Liver (tissue), 9 donors: Measurements from ENCODE around the gene C3orf80. TPM values are rescaled to one million over a fixed set of nuclear protein-coding genes. Genes with fewer than 3 reads are reported as not detected.
"Not testable (repeated sequence)": the region's sequence is repeated elsewhere in the genome, so short reads cannot be mapped to it uniquely, and the experiment has no call there.

Experiments used
- DNase-seq: peaks from one replicate; pipeline ENCODE4 v3.0.0-alpha.2; 2017; ENCODE audit warnings: low spot score
- H3K27ac ChIP-seq, 2 donors: one replicate each; pipeline ENCODE4 v1.7.0; 2013; ENCODE audit warnings: inconsistent platforms in 2 of 2, low read length in 2 of 2, control low read depth in 1 of 2, low read depth in 1 of 2, mild to moderate bottlenecking in 1 of 2
- H3K27me3 ChIP-seq, 4 donors: one replicate each; pipeline versions ENCODE4 v1.6.1 to v1.7.0; 2013; ENCODE audit warnings: low read length in 3 of 4, inconsistent platforms in 1 of 4, mild to moderate bottlenecking in 1 of 4, moderate library complexity in 1 of 4; ENCODE audit not compliant: control insufficient read depth in 4 of 4, insufficient read depth in 4 of 4
- H3K36me3 ChIP-seq, 4 donors: one replicate each; pipeline versions ENCODE4 v1.6.1 to v1.7.0; 2013; ENCODE audit warnings: low read length in 3 of 4, mild to moderate bottlenecking in 3 of 4, low read depth in 1 of 4, moderate library complexity in 1 of 4; ENCODE audit not compliant: control insufficient read depth in 4 of 4, insufficient read depth in 3 of 4
- H3K4me1 ChIP-seq, 4 donors: one replicate each; pipeline versions ENCODE4 v1.6.1 to v1.7.0; 2013; ENCODE audit warnings: low read length in 3 of 4, mild to moderate bottlenecking in 3 of 4, moderate library complexity in 1 of 4; ENCODE audit not compliant: control insufficient read depth in 4 of 4, insufficient read depth in 4 of 4
- H3K4me3 ChIP-seq, 3 donors: one replicate each; pipeline versions ENCODE4 v1.6.1 to v1.7.0; 2013; ENCODE audit warnings: low read length in 3 of 3, control low read depth in 1 of 3, low read depth in 1 of 3, mild to moderate bottlenecking in 1 of 3
- H3K9ac ChIP-seq, 2 donors: one replicate each; pipeline ENCODE4 v1.7.0; 2013; ENCODE audit warnings: low read length in 2 of 2, mild to moderate bottlenecking in 2 of 2, moderate library complexity in 2 of 2, control low read depth in 1 of 2, low read depth in 1 of 2
- H3K9me3 ChIP-seq, 4 donors: one replicate each; pipeline versions ENCODE4 v1.6.1 to v1.7.0; 2013; ENCODE audit warnings: low read length in 3 of 4; ENCODE audit not compliant: control insufficient read depth in 4 of 4
- FOXA1 ChIP-seq: IDR thresholded peaks from 2 replicates; pipeline ENCODE4 v1.6.1; 2016; ENCODE audit warnings: antibody characterized with exemption
- FOXA2 ChIP-seq: IDR thresholded peaks from 2 replicates; pipeline ENCODE4 v1.6.1; 2016; ENCODE audit warnings: antibody characterized with exemption
- GABPA ChIP-seq, 2 donors: IDR thresholded peaks in 1 of 2; conservative IDR thresholded peaks in 1 of 2; 2 replicates each; pipeline ENCODE4 v1.6.1; 2016; ENCODE audit warnings: antibody characterized with exemption in 2 of 2, mild to moderate bottlenecking in 1 of 2, moderate library complexity in 1 of 2
- HNF4A ChIP-seq, 2 donors: conservative IDR thresholded peaks; 2 replicates each; pipeline ENCODE4 v1.6.1; 2016; ENCODE audit warnings: antibody characterized with exemption in 2 of 2, mild to moderate bottlenecking in 2 of 2
- HNF4G ChIP-seq: IDR thresholded peaks from 2 replicates; pipeline ENCODE4 v1.6.1; 2016; ENCODE audit warnings: antibody characterized with exemption
- JUND ChIP-seq, 2 donors: IDR thresholded peaks; 2 replicates each; pipeline ENCODE4 v1.6.1; 2016; ENCODE audit warnings: antibody characterized with exemption in 2 of 2
- NR2F2 ChIP-seq: IDR thresholded peaks from 2 replicates; pipeline ENCODE4 v1.6.1; 2016; ENCODE audit warnings: antibody characterized with exemption
- RAD21 ChIP-seq, 2 donors: IDR thresholded peaks; 2 replicates each; pipeline ENCODE4 v1.6.1; 2016; ENCODE audit warnings: antibody characterized with exemption in 2 of 2, mild to moderate bottlenecking in 2 of 2
- RXRA ChIP-seq, 2 donors: IDR thresholded peaks; 2 replicates each; pipeline ENCODE4 v1.6.1; 2017 to 2018; ENCODE audit warnings: antibody characterized with exemption in 2 of 2, mild to moderate bottlenecking in 1 of 2
- SP1 ChIP-seq: IDR thresholded peaks from 2 replicates; pipeline ENCODE4 v1.6.1; 2018; ENCODE audit warnings: antibody characterized with exemption, mild to moderate bottlenecking
- TAF1 ChIP-seq: conservative IDR thresholded peaks from 2 replicates; pipeline ENCODE4 v1.6.1; 2016; ENCODE audit warnings: antibody characterized with exemption, mild to moderate bottlenecking
- YY1 ChIP-seq: IDR thresholded peaks from 2 replicates; pipeline ENCODE4 v1.6.1; 2016; ENCODE audit warnings: antibody characterized with exemption, mild to moderate bottlenecking
- WGBS: extraction: QIAGEN DNeasy Blood & Tissue Kit; methylation state at CpG from one replicate; pipeline ENCODE4 v1.1.7; 2013; 5-methylcytosine and 5-hydroxymethylcytosine counted together
- polyA plus RNA-seq, 2 donors: library from polyadenylated mRNA; stranded (reverse) in 1 of 2; unstranded in 1 of 2; fragments of 200-250 nt in 1 of 2; fragments of >200 nt in 1 of 2; fragmentation: Nextera tagmentation in 1 of 2; extraction: Ambion mirVana in 1 of 2; gene quantifications; one replicate each; pipeline versions ENCODE4 v1.2.1 to v1.2.3, GENCODE V29; 2013 to 2015
- total RNA-seq, 2 donors: library from RNA; depleted of rRNA; stranded (reverse); fragments of >200 nt; gene quantifications; one replicate each; pipeline ENCODE4 v1.2.3, GENCODE V29; 2014
- TF ChIP-seq, protein P1 (sequence below): IDR thresholded peaks from 2 replicates; pipeline ENCODE4 v1.6.1; 2016; ENCODE audit warnings: antibody characterized with exemption
- TF ChIP-seq, protein P2 (sequence below): IDR thresholded peaks from 2 replicates; pipeline ENCODE4 v1.6.1; 2016; ENCODE audit warnings: antibody characterized with exemption
- TF ChIP-seq, protein P3 (sequence below): fragments of 150-350 bp; IDR thresholded peaks from 2 replicates; pipeline ENCODE4 v1.5.1; 2017; ENCODE audit warnings: improper control_type of control experiment, low read depth, low read length; ENCODE audit not compliant: missing input control
- TF ChIP-seq, protein P4 (sequence below): IDR thresholded peaks from 2 replicates; pipeline ENCODE4 v1.6.1; 2016; ENCODE audit warnings: antibody characterized with exemption
- TF ChIP-seq, protein P5 (sequence below): IDR thresholded peaks from 2 replicates; pipeline ENCODE4 v1.6.1; 2016; ENCODE audit warnings: antibody characterized with exemption, mild to moderate bottlenecking
- donor health status: healthy.
- donor health status: healthy.
- donor health status: healthy.
- donor health status: healthy.
- donor health status: healthy.

Gene C3orf80
- total and polyA plus RNA-seq, 4 donors = 0.46 to 1.4 (median 0.50) TPM

DNA sequence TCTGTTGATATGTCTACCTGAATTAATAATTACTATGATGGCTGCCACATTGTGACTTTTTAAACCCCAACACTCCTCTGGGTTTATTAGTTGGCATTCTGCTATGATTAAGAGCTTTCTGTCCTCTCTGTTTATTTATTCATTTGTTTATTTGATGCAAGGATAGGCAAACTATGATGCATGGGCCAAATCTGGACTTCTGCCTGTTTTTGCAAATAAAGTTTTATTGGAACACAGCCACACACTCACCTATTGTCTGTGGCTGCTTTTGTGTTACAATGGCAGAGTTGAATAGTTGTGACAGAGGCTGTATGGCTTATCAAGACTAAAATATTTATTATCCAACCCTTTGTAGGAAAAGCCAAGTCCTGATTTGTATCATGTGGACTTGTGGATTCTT, 48.3 kb upstream of the C3orf80 start:
- no peaks in the 10 kb centered on the region for H3K9me3 ChIP-seq
- H3K36me3 ChIP-seq = no peaks in the 10 kb centered on the region
- H3K27ac ChIP-seq = no peak overlapping the region
- DNase-seq = no peak
- no peak overlapping the region for H3K9ac ChIP-seq
- no peaks in the 10 kb centered on the region for H3K4me1 ChIP-seq
- TF ChIP-seq JUND (IDR thresholded peaks at IDR 0.05) = no peak
- no peak for TF ChIP-seq FOXA1
- TF ChIP-seq GABPA (IDR thresholded peaks at IDR 0.05 in 1 of 2, conservative IDR thresholded peaks at IDR 0.05 in 1 of 2) = no peak
- TF ChIP-seq, protein P1, sequence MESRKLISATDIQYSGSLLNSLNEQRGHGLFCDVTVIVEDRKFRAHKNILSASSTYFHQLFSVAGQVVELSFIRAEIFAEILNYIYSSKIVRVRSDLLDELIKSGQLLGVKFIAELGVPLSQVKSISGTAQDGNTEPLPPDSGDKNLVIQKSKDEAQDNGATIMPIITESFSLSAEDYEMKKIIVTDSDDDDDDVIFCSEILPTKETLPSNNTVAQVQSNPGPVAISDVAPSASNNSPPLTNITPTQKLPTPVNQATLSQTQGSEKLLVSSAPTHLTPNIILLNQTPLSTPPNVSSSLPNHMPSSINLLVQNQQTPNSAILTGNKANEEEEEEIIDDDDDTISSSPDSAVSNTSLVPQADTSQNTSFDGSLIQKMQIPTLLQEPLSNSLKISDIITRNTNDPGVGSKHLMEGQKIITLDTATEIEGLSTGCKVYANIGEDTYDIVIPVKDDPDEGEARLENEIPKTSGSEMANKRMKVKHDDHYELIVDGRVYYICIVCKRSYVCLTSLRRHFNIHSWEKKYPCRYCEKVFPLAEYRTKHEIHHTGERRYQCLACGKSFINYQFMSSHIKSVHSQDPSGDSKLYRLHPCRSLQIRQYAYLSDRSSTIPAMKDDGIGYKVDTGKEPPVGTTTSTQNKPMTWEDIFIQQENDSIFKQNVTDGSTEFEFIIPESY = no peak
- no peak for TF ChIP-seq TAF1
- no peak for TF ChIP-seq HNF4A (conservative IDR thresholded peaks at IDR 0.05)
- TF ChIP-seq, protein P2, sequence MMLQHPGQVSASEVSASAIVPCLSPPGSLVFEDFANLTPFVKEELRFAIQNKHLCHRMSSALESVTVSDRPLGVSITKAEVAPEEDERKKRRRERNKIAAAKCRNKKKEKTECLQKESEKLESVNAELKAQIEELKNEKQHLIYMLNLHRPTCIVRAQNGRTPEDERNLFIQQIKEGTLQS = no peak
- no peak for TF ChIP-seq YY1
- TF ChIP-seq RXRA (IDR thresholded peaks at IDR 0.05) = no peak
- H3K27me3 ChIP-seq = no peaks in the 10 kb centered on the region
- H3K4me3 ChIP-seq = no peak overlapping the region

DNA sequence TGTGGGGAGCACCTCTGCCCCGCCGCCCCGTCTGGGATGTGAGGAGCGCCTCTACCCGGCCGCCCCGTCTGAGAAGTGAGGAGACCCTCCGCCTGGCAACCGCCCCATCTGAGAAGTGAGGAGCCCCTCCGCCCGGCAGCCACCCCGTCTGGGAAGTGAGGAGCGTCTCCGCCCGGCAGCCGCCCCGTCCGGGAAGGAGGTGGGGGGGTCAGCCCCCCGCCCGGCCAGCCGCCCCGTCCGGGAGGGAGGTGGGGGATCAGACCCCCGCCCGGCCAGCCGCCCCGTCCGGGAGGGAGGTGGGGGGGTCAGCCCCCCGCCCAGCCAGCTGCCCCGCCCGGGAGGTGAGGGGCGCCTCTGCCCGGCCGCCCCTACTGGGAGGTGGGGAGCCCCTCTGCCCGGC, 46.6 kb upstream of the C3orf80 start:
- not testable (repeated sequence) for H3K27ac ChIP-seq, H3K4me1 ChIP-seq, DNase-seq, H3K9ac ChIP-seq, H3K27me3 ChIP-seq, H3K9me3 ChIP-seq, H3K36me3 ChIP-seq, H3K4me3 ChIP-seq
- 97% methylated on average over 35 of the region's 35 CpGs for WGBS

DNA sequence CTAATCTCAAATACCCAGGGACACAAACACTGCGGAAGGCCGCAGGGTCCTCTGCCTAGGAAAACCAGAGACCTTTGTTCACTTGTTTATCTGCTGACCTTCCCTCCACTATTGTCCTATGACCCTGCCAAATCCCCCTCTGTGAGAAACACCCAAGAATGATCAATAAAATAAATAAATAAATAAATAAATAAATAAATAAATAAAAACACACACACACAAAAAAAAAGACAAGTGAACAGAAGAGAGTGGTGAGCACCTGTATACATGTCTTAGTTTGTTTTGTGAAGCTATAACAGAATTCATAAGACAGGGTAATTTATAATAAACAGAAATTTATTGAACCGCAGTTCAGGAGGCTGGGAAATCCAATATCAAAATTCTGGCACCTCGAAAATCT, 45.8 kb upstream of the C3orf80 start:
- H3K36me3 ChIP-seq, H3K4me1 ChIP-seq, H3K27me3 ChIP-seq, H3K27ac ChIP-seq, H3K4me3 ChIP-seq, DNase-seq, H3K9ac ChIP-seq, H3K9me3 ChIP-seq: not testable (repeated sequence)
- 72% methylated on average over 4 of the region's 4 CpGs for WGBS

DNA sequence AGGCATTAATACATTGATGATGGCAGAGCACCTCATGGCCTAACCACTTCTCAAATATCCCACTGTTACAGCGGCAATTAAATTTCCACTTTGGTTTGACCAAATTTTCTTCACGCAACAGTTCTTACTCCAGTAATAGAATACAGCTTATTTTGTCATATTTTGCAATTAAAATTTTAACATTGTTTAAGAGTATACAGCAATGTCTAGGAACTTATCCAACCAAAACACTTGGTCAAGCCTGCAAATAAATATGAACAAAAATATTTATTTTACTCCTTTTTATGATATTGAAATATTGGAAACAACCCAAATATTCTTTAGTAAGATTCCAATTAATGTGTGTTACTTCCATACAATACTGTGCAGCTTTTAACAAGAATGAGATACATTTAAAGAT, 45.3 kb upstream of the C3orf80 start:
- no peaks in the 10 kb centered on the region for H3K36me3 ChIP-seq
- 88% methylated on average over 2 of the region's 2 CpGs for WGBS
- no peaks in the 10 kb centered on the region for H3K9me3 ChIP-seq
- no peaks in the 10 kb centered on the region for H3K4me1 ChIP-seq
- H3K27me3 ChIP-seq = no peaks in the 10 kb centered on the region
- DNase-seq = no peak
- H3K27ac ChIP-seq = no peak overlapping the region
- H3K9ac ChIP-seq = no peak overlapping the region
- H3K4me3 ChIP-seq = no peak overlapping the region
- TF ChIP-seq, protein P2 = no peak
- TF ChIP-seq JUND (IDR thresholded peaks at IDR 0.05) (no peak), TAF1 (no peak), FOXA2 (no peak), RXRA (IDR thresholded peaks at IDR 0.05) (no peak), NR2F2 (no peak), GABPA (IDR thresholded peaks at IDR 0.05 in 1 of 2, conservative IDR thresholded peaks at IDR 0.05 in 1 of 2) (no peak), RAD21 (IDR thresholded peaks at IDR 0.05) (no peak), SP1 (no peak), HNF4G (no peak)
- TF ChIP-seq, protein P3, sequence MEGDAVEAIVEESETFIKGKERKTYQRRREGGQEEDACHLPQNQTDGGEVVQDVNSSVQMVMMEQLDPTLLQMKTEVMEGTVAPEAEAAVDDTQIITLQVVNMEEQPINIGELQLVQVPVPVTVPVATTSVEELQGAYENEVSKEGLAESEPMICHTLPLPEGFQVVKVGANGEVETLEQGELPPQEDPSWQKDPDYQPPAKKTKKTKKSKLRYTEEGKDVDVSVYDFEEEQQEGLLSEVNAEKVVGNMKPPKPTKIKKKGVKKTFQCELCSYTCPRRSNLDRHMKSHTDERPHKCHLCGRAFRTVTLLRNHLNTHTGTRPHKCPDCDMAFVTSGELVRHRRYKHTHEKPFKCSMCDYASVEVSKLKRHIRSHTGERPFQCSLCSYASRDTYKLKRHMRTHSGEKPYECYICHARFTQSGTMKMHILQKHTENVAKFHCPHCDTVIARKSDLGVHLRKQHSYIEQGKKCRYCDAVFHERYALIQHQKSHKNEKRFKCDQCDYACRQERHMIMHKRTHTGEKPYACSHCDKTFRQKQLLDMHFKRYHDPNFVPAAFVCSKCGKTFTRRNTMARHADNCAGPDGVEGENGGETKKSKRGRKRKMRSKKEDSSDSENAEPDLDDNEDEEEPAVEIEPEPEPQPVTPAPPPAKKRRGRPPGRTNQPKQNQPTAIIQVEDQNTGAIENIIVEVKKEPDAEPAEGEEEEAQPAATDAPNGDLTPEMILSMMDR = no peak
- TF ChIP-seq, protein P4, sequence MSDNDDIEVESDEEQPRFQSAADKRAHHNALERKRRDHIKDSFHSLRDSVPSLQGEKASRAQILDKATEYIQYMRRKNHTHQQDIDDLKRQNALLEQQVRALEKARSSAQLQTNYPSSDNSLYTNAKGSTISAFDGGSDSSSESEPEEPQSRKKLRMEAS = no peak
- TF ChIP-seq, protein P5, sequence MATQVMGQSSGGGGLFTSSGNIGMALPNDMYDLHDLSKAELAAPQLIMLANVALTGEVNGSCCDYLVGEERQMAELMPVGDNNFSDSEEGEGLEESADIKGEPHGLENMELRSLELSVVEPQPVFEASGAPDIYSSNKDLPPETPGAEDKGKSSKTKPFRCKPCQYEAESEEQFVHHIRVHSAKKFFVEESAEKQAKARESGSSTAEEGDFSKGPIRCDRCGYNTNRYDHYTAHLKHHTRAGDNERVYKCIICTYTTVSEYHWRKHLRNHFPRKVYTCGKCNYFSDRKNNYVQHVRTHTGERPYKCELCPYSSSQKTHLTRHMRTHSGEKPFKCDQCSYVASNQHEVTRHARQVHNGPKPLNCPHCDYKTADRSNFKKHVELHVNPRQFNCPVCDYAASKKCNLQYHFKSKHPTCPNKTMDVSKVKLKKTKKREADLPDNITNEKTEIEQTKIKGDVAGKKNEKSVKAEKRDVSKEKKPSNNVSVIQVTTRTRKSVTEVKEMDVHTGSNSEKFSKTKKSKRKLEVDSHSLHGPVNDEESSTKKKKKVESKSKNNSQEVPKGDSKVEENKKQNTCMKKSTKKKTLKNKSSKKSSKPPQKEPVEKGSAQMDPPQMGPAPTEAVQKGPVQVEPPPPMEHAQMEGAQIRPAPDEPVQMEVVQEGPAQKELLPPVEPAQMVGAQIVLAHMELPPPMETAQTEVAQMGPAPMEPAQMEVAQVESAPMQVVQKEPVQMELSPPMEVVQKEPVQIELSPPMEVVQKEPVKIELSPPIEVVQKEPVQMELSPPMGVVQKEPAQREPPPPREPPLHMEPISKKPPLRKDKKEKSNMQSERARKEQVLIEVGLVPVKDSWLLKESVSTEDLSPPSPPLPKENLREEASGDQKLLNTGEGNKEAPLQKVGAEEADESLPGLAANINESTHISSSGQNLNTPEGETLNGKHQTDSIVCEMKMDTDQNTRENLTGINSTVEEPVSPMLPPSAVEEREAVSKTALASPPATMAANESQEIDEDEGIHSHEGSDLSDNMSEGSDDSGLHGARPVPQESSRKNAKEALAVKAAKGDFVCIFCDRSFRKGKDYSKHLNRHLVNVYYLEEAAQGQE = no peak
